K562 (cell line): ENCODE results near the gene EID2. TPM values are rescaled to one million over a fixed set of nuclear protein-coding genes. Genes with fewer than 3 reads are reported as not detected.
A peak's percentile ranks its signal among the peaks of the same experiment; 100 is the strongest.

ENCODE experiments used
- ATAC-seq: fragments of 200-7000 bp; cut with Tn5 transposase; 3 replicates; pipeline ENCODE4 v1.9.1; 2020; ENCODE audit warnings: moderate library complexity
- BruUV-seq: library from RNA; stranded (reverse); fragments of 400-500 nt; replicated peaks from 2 replicates; lab custom pipeline; 2021; lab: Mats Ljungman, UMichigan
- CTCF ChIA-PET: fragments of 300-600 bp; formaldehyde crosslinking; extraction: SDS; loops from one replicate; lab custom pipeline; 2021; ENCODE audit warnings: low intra/inter-chr PET ratio; lab: Yijun Ruan, JAX
- POLR2A ChIA-PET: fragments of 300-600, 350-650 bp; sonication (Branson Sonifier 250); formaldehyde crosslinking; extraction: SDS; loops from one replicate; lab custom pipeline; 2021; ENCODE audit warnings: antibody characterized with exemption, inconsistent platforms; lab: Yijun Ruan, JAX
- DNase-seq, 4 experiments: peaks; one replicate each; pipeline versions ENCODE4 v3.0.0 to v3.0.0-alpha.2; 2011 to 2018; ENCODE audit warnings: low spot score in 3 of 4, mixed read lengths in 3 of 4; ENCODE audit errors: extremely low read depth in 1 of 4
- FAIRE-seq: peaks from 2 replicates; lab custom pipeline; 2011; peaks lifted over from hg19 to GRCh38; lab: Jason Lieb, UNC
- H2AFZ ChIP-seq: 2 replicates; pipeline ENCODE4 v1.6.0; 2011; ENCODE audit warnings: low read depth, low read length, control low read depth, inconsistent platforms
- H3K27ac ChIP-seq: fragments of 200-600 bp; 3 replicates; pipeline ENCODE4 v1.8.0; 2011; ENCODE audit warnings: low read depth, mild to moderate bottlenecking, control low read depth, inconsistent platforms, low read length, moderate library complexity, mixed read lengths; ENCODE audit errors: extremely low read depth
- H3K27me3 ChIP-seq, 2 experiments: fragments of 300-600 bp in 1 of 2; 2 replicates in 1 of 2; 3 replicates in 1 of 2; pipeline versions ENCODE4 v1.6.0 to v1.8.0; 2011; ENCODE audit warnings: inconsistent platforms in 2 of 2, low read length in 2 of 2, mild to moderate bottlenecking in 1 of 2, mixed read lengths in 1 of 2, moderate library complexity in 1 of 2; ENCODE audit not compliant: control insufficient read depth in 2 of 2, insufficient read depth in 2 of 2
- H3K36me3 ChIP-seq: fragments of 300-600 bp; 3 replicates; pipeline ENCODE4 v1.8.0; 2011; ENCODE audit warnings: mild to moderate bottlenecking, low read length, inconsistent platforms; ENCODE audit not compliant: control insufficient read depth, insufficient read depth
- H3K4me1 ChIP-seq, 2 experiments: fragments of 200-600 bp in 1 of 2; replicated peaks in 1 of 2; 2 replicates in 1 of 2; 3 replicates in 1 of 2; pipeline versions ENCODE4 v1.5.1 to v1.8.0; 2011; ENCODE audit warnings: inconsistent platforms in 2 of 2, low read length in 2 of 2, mild to moderate bottlenecking in 1 of 2, mixed read lengths in 1 of 2, moderate library complexity in 1 of 2; ENCODE audit not compliant: control insufficient read depth in 2 of 2, insufficient read depth in 2 of 2
- H3K4me2 ChIP-seq: 2 replicates; pipeline ENCODE4 v1.6.1; 2011; ENCODE audit warnings: low read length, control low read depth, inconsistent platforms, mixed read lengths; ENCODE audit not compliant: insufficient read depth
- H3K4me3 ChIP-seq: fragments of 200-600 bp; sonication (generic), shearing (Covaris generic); 2 replicates; pipeline ENCODE4 v1.5.1; 2016; ENCODE audit warnings: control low read depth, inconsistent platforms
- H3K79me2 ChIP-seq: fragments of 200-600 bp; 3 replicates; pipeline ENCODE4 v1.8.0; 2011; ENCODE audit warnings: low read length, inconsistent platforms; ENCODE audit not compliant: control insufficient read depth, insufficient read depth
- H3K9ac ChIP-seq, 2 experiments: 2 replicates each; pipeline versions ENCODE4 v1.6.0 to v1.6.1; 2011; ENCODE audit warnings: low read depth in 2 of 2, low read length in 2 of 2, control low read depth in 1 of 2, inconsistent platforms in 1 of 2, mild to moderate bottlenecking in 1 of 2, mixed read lengths in 1 of 2; ENCODE audit not compliant: insufficient read depth in 1 of 2
- H3K9me1 ChIP-seq: one replicate; pipeline ENCODE4 v1.6.0; 2011; ENCODE audit warnings: inconsistent platforms, mild to moderate bottlenecking, low read length, moderate library complexity; ENCODE audit not compliant: control insufficient read depth, insufficient read depth
- H3K9me3 ChIP-seq: replicated peaks from 2 replicates; pipeline ENCODE4 v1.5.1; 2011; ENCODE audit warnings: low read depth, low read length, inconsistent platforms; ENCODE audit not compliant: control insufficient read depth, insufficient read depth
- H4K20me1 ChIP-seq: replicated peaks from 2 replicates; pipeline ENCODE4 v1.6.1; 2011; ENCODE audit warnings: low read length, inconsistent platforms, mixed read lengths; ENCODE audit not compliant: control insufficient read depth, insufficient read depth
- ELF1 ChIP-seq: fragments of 200-800 bp; sonication (Bioruptor generic); IDR thresholded peaks from 2 replicates; pipeline ENCODE4 v1.6.1; 2016; ENCODE audit warnings: missing genetic modification characterization, missing compliant biosample characterization
- WGBS: fragments of 100-300 bp; shearing (Covaris generic); methylation state at CpG from one replicate; pipeline ENCODE4 v1.1.6; 2016; ENCODE audit warnings: low coverage, mixed read lengths; ENCODE audit not compliant: insufficient coverage; ENCODE audit errors: missing lambda C conversion rate; 5-methylcytosine and 5-hydroxymethylcytosine counted together
- in situ Hi-C: fragments of 300-500 bp; cut with MboI; formaldehyde crosslinking; loops from 4 replicates; pipeline ENCODE4 v1.15.0; 2018; ENCODE audit warnings: inconsistent platforms, mixed read lengths
- intact Hi-C: fragments of 100-400 bp; cut with micrococcal nuclease; formaldehyde crosslinking; loops from 2 replicates; pipeline ENCODE4 v1.14.2; 2022
- polyA plus RNA-seq, 8 experiments: library from polyadenylated mRNA; depleted of rRNA in 4 of 8; stranded (reverse) in 5 of 8; unstranded in 3 of 8; fragments of >200 nt; fragmentation: Nextera tagmentation in 2 of 8; fragmentation: Illumina TruSeq in 1 of 8; extraction: Ambion mirVana in 2 of 8; extraction: Trizol in 1 of 8; gene quantifications; 2 replicates each; pipeline versions ENCODE4 v1.2.1 to v1.2.3, GENCODE V29; 2011 to 2014; ENCODE audit warnings: inconsistent platforms in 1 of 8, missing spikeins in 1 of 8
- total RNA-seq, 7 experiments: library from RNA; depleted of rRNA in 6 of 7; stranded (reverse); fragments of >200 nt in 6 of 7; fragmentation: Illumina TruSeq in 2 of 7; extraction: Trizol in 2 of 7; gene quantifications; 2 replicates each; pipeline versions ENCODE4 v1.2.1 to v1.2.3, GENCODE V29; 2011 to 2021; ENCODE audit warnings: low replicate concordance in 1 of 7
- TF ChIP-seq, protein P1 (sequence below), 2 experiments: IDR thresholded peaks in 1 of 2; conservative IDR thresholded peaks in 1 of 2; 2 replicates each; pipeline ENCODE4 v1.6.1; 2016; ENCODE audit warnings: low read depth in 2 of 2, mild to moderate bottlenecking in 1 of 2, missing compliant biosample characterization in 1 of 2, missing genetic modification characterization in 1 of 2, moderate library complexity in 1 of 2

EID2 gene
- total and polyA plus RNA-seq, 9 of the 15 experiments (the other 6 are each of a cell fraction or from before 2014, with no cell fraction given) = 2.5 to 18.5 (median 11.3) TPM

DNA sequence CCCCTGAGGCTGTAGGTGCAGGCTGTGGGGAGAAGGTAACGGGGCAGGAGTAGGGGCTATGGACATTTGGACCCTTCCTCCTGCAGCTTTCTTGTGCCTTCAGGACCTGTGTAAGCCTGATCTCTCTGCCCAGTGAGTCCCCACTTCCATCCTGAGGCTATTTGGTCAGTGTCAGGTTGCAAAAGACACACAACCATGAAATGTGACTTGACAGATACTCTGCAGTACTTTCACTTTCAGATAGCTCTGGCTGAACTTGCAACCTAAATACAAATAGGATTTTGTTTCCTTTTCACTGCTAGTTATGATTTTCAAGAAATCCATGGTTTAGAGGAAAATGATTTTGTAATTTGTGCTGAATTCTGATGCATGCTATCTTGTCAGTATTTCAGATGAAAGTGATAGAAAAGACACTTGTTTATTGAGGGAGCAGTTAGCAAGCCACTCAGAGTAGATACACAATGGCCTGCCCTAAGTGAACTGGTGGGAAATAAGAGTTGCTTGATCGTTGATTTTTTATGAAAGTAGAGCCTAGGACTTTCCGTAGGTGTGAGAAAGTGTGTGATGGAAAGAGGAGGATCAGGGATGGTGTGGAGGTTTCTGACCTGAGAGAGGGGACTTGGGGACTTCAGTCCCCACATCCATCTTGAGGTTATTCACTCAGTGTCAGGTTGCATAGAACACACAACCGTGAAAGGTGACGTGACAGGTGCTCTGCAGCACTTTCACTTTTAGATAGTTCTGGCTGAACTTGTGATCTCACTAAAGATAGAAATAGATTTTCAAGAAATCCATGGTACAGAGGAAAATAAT, 18.1 kb upstream of the EID2 start:
- intact Hi-C loops = loop anchor here (10.0 kb wide), 1 partner anchor 207 kb away; no protein-coding TSS in a partner anchor
- Histone ChIP-seq H3K4me3 (no peak overlapping the region), H3K4me1 (no peaks in the 10 kb centered on the region), H3K9me3 (no peaks in the 10 kb centered on the region), H3K79me2 (no peaks in the 10 kb centered on the region), H3K27me3 (peaks cover 15 to 25% of the 10 kb centered on the region in 2 experiments; a peak in 4 of 5 replicates), H4K20me1 (no peaks in the 10 kb centered on the region), H3K9me1 (no peaks in the 10 kb centered on the region), H3K27ac (no peak overlapping the region), H3K9ac (no peak overlapping the region), H2AFZ (peak overlapping the region; percentile 42; the same call in 1 of the 2 replicates), H3K36me3 (no peaks in the 10 kb centered on the region), H3K4me2 (no peak overlapping the region; the same call in 1 of the 2 replicates)
- TF ChIP-seq, protein P1, sequence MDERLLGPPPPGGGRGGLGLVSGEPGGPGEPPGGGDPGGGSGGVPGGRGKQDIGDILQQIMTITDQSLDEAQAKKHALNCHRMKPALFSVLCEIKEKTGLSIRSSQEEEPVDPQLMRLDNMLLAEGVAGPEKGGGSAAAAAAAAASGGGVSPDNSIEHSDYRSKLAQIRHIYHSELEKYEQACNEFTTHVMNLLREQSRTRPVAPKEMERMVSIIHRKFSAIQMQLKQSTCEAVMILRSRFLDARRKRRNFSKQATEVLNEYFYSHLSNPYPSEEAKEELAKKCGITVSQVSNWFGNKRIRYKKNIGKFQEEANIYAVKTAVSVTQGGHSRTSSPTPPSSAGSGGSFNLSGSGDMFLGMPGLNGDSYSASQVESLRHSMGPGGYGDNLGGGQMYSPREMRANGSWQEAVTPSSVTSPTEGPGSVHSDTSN (CRISPR knock-in tag; IDR thresholded peaks at IDR 0.05; ENCODE audit: low read depth) = no peak
- TF ChIP-seq, protein P1 (tag; conservative IDR thresholded peaks at IDR 0.05; ENCODE audit: low read depth) = peak; percentile 40
- TF ChIP-seq ELF1 (tag) = no peak
- ChIA-PET CTCF (no interaction called here), POLR2A (interaction anchor here (0.7 kb wide), 1 partner anchor 309 kb away, joined by 4 read pairs; no protein-coding TSS in a partner anchor)
- WGBS = 2% methylated on average over 5 of the region's 5 CpGs
- peak; percentile 69 for ATAC-seq
- no peak for DNase-seq
- FAIRE-seq = no peak
- BruUV-seq = no TSS peak
- in situ Hi-C loops = no loop called here
